SK-N-MC (cell line): ENCODE results near the gene CAPN11.

Experiments
- EZH2 ChIP-seq: fragments of 200-600 bp; sonication (generic); IDR thresholded peaks from one replicate; pipeline ENCODE4 v1.6.1; 2017; ENCODE audit warnings: antibody characterized with exemption
- FOXP2 ChIP-seq: optimal IDR thresholded peaks from 2 replicates; pipeline ENCODE3; 2011; ENCODE audit warnings: mild to moderate bottlenecking, moderate library complexity; ENCODE audit not compliant: insufficient read depth; ENCODE audit errors: extremely low read length, control extremely low read depth
- POLR2AphosphoS5 ChIP-seq: IDR thresholded peaks from 2 replicates; pipeline ENCODE4 v1.6.1; 2012; ENCODE audit warnings: mild to moderate bottlenecking, low read depth, low read length, borderline replicate concordance

GRCh38 chr6:44119704-44120262 is 38.8 kb upstream of the CAPN11 start:
- TF ChIP-seq POLR2AphosphoS5 (no peak), EZH2 (no peak), FOXP2 (no peak)
